Cardiac fibroblast (primary cell): ENCODE data around the gene MCF2L2.

Experiments
- DNase-seq, 2 donors: peaks; one replicate each; pipeline versions ENCODE4 v3.0.0 to v3.0.0-alpha.2; 2010; ENCODE audit warnings: low read depth in 2 of 2
- H3K4me3 ChIP-seq, 2 donors: replicated peaks in 1 of 2; 1 replicate in 1 of 2; 2 replicates in 1 of 2; pipeline ENCODE4 v1.5.1; 2011; ENCODE audit warnings: low read depth in 2 of 2, low read length in 2 of 2, mild to moderate bottlenecking in 2 of 2, moderate library complexity in 1 of 2
- TF ChIP-seq, protein P1 (sequence below): IDR thresholded peaks from one replicate; pipeline ENCODE4 v1.5.1; 2011; ENCODE audit warnings: low read depth, mild to moderate bottlenecking, low read length, inconsistent platforms

Gene MCF2L2

DNA sequence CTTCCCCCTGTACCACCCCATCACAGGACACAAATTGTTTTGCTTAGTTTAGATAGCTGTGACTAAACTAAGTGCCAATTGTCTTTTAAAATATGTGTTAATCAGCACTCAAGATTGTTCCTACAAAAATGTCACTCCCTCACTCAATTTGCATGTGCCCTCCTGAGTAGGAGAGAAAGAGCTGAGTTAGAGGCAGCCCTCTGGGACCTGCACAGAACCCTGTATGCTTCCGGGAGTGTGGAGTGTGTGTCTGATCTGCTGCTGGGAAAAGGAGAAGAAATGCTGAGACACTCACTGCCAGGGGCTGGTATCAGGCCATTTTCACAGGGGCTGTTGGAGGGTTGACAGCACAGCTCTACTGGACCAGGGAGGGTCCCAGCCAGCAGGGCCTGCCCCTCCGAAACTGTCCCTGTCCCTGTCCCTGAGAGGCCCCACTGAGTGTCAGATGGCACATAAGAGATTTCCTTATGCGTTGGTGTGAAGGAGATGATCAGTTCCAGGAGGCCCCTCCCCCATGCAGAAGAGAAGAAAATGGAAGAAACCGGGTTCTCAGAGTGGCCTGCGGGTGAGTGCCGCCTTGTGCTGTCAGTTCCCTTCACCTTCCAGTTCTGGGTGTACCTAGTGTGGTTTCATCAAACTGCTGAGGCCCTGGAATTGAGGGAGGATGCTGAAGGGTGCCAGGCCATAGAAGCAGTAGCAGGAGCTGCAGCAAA, 179.3 kb downstream of the MCF2L2 start:
- no peak overlapping the region for H3K4me3 ChIP-seq
- TF ChIP-seq, protein P1, sequence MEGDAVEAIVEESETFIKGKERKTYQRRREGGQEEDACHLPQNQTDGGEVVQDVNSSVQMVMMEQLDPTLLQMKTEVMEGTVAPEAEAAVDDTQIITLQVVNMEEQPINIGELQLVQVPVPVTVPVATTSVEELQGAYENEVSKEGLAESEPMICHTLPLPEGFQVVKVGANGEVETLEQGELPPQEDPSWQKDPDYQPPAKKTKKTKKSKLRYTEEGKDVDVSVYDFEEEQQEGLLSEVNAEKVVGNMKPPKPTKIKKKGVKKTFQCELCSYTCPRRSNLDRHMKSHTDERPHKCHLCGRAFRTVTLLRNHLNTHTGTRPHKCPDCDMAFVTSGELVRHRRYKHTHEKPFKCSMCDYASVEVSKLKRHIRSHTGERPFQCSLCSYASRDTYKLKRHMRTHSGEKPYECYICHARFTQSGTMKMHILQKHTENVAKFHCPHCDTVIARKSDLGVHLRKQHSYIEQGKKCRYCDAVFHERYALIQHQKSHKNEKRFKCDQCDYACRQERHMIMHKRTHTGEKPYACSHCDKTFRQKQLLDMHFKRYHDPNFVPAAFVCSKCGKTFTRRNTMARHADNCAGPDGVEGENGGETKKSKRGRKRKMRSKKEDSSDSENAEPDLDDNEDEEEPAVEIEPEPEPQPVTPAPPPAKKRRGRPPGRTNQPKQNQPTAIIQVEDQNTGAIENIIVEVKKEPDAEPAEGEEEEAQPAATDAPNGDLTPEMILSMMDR = no peak
- DNase-seq = no peak

- peak in 1 of 2 donors; percentile 34 for DNase-seq
- no peak overlapping the region for H3K4me3 ChIP-seq
- TF ChIP-seq, protein P1 = no peak
These were observed 181.3 kb downstream of the MCF2L2 start for GRCh38 chr3:183247011-183247589.

GRCh38 chr3:183244981-183245476, 183.4 kb downstream of the MCF2L2 start:
- DNase-seq = no peak
- TF ChIP-seq, protein P1 = no peak
- no peak overlapping the region for H3K4me3 ChIP-seq

GRCh38 chr3:183244219-183244618, 184.2 kb downstream of the MCF2L2 start:
- H3K4me3 ChIP-seq = no peak overlapping the region
- TF ChIP-seq, protein P1 = no peak
- DNase-seq = peak; percentile 31 to 73

- DNase-seq = no peak
- TF ChIP-seq, protein P1 = no peak
- no peak overlapping the region for H3K4me3 ChIP-seq
These were observed 186.0 kb downstream of the MCF2L2 start for GRCh38 chr3:183242431-183242830.

- H3K4me3 ChIP-seq = no peak overlapping the region
- no peak for DNase-seq
- TF ChIP-seq, protein P1 = no peak
These were observed 189.4 kb downstream of the MCF2L2 start for GRCh38 chr3:183239046-183239445.
